Glutamatergic neuron (in vitro differentiated cells): ENCODE measurements around the gene IRF4. TPM values are rescaled to one million over a fixed set of nuclear protein-coding genes. Genes with fewer than 3 reads are reported as not detected.

Experiments used
- DNase-seq: peaks from one replicate; pipeline ENCODE4 v3.0.0; 2022
- H3K27ac Mint-ChIP-seq: one replicate; pipeline ENCODE4 v1.8.0; 2020; ENCODE audit warnings: mild to moderate bottlenecking, mixed read lengths, inconsistent platforms; ENCODE audit not compliant: unreplicated experiment
- H3K27me3 Mint-ChIP-seq: one replicate; pipeline ENCODE4 v1.8.0; 2020; ENCODE audit warnings: mild to moderate bottlenecking, moderate library complexity, mixed read lengths, inconsistent platforms; ENCODE audit not compliant: unreplicated experiment
- H3K36me3 Mint-ChIP-seq: one replicate; pipeline ENCODE4 v1.8.0; 2020; ENCODE audit warnings: mild to moderate bottlenecking, mixed read lengths, inconsistent platforms; ENCODE audit not compliant: unreplicated experiment
- H3K4me1 Mint-ChIP-seq: one replicate; pipeline ENCODE4 v1.8.0; 2020; ENCODE audit warnings: mild to moderate bottlenecking, low read depth, mixed read lengths, inconsistent platforms; ENCODE audit not compliant: unreplicated experiment
- H3K4me3 Mint-ChIP-seq: one replicate; pipeline ENCODE4 v1.8.0; 2020; ENCODE audit warnings: mild to moderate bottlenecking, mixed read lengths, inconsistent platforms; ENCODE audit not compliant: unreplicated experiment
- H3K9me3 Mint-ChIP-seq: one replicate; pipeline ENCODE4 v1.8.0; 2020; ENCODE audit warnings: mild to moderate bottlenecking, moderate library complexity, mixed read lengths, inconsistent platforms; ENCODE audit not compliant: unreplicated experiment
- total RNA-seq: library from RNA; stranded (reverse); fragmentation: NEBNext Ultra II Directional; extraction: Animal tissue kit (Norgen Biotek cat#: 25700); gene quantifications from one replicate; pipeline ENCODE4 v1.2.1, GENCODE V29; 2021; ENCODE audit not compliant: unreplicated experiment
- TF ChIP-seq, protein P1 (sequence below): fragments of 200-600 bp; sonication (generic); IDR thresholded peaks from one replicate; pipeline ENCODE4 v1.5.0; 2021; ENCODE audit not compliant: partially characterized antibody, unreplicated experiment

The IRF4 gene
- total RNA-seq, 1 donor from 2014 or later: 0.37 TPM

DNA sequence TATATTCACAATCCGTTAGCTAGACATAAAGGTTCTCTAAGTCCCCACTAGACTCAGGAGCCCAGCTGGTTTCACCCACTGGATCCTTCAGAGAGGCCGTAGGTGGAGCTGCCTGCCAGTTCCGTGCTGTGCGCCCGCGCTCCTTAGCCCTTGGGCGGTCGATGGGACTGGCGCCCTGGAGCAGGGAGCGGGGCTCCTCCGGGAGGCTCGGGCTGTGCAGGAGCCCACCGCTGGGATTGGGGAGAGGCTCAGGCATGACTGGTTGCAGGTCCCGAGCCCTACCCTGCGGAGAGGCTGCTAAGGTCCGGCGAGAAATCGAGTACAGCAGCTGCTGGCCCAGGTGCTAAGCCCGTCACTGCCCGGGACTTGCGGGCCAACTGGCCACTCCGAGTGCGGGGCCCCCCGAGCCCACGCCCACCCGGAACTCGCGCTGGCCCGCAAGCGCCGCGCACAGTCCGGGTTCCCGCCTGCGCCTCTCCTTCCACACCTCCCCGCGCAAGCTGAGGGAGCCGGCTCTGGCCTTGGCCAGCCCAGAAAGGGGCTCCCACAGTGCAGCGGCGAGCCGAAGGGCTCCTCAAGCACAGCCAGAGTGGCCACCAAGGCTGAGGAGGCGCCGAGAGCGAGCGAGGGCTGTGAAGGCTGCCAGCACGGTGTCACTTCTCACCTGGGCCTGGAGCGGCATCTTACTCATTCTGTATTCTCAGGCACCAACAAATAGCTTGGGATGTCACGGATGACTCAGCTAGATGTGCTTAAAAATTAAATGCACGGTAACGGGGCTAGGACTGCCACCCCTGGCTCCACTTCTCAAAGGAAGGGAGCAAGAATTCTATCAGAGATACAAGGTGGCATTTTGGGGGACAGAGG lies 44.1 kb downstream of the IRF4 start:
- Mint-ChIP-seq H3K27ac (no peak overlapping the region), H3K27me3 (peaks cover 2% of the 10 kb centered on the region), H3K4me3 (no peak overlapping the region), H3K4me1 (no peaks in the 10 kb centered on the region), H3K9me3 (no peaks in the 10 kb centered on the region), H3K36me3 (peaks cover 3% of the 10 kb centered on the region)
- no peak for DNase-seq
- TF ChIP-seq, protein P1, sequence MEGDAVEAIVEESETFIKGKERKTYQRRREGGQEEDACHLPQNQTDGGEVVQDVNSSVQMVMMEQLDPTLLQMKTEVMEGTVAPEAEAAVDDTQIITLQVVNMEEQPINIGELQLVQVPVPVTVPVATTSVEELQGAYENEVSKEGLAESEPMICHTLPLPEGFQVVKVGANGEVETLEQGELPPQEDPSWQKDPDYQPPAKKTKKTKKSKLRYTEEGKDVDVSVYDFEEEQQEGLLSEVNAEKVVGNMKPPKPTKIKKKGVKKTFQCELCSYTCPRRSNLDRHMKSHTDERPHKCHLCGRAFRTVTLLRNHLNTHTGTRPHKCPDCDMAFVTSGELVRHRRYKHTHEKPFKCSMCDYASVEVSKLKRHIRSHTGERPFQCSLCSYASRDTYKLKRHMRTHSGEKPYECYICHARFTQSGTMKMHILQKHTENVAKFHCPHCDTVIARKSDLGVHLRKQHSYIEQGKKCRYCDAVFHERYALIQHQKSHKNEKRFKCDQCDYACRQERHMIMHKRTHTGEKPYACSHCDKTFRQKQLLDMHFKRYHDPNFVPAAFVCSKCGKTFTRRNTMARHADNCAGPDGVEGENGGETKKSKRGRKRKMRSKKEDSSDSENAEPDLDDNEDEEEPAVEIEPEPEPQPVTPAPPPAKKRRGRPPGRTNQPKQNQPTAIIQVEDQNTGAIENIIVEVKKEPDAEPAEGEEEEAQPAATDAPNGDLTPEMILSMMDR: no peak

DNA sequence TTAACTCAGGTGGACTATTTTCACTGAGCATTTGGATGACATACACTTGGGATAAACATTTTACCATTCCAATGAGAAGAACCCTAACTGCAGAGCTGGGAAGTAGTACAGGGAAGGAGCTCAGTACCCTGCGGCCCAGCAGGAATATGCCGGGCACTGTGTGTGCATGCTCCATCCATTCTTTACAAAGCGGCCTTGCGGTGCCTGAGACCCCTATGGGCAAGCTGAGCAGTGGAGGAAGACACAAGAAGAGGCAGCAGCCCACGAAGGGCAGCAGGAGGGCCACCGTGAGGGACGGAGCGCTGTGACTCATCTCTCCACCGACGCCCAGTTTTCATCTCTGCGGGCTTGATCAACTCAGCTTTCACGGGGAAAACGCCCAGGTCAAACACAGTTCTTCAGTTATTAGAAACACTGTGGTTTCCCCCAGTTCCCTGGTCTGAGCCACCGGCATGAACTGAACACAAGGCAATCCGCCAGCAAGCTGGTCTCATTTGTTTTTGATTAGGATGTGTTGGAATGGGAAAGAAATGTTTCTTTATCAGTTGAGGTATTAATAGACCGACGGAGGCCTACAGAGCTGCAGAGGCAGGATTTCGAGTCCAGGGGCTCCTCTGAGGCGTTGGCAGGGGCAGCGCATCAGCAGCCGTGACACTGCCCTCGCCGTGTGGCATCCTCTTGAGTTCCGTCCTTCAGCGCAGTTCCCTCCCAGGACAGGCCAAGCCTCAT lies 44.9 kb downstream of the IRF4 start:
- TF ChIP-seq, protein P1: no peak
- H3K27ac Mint-ChIP-seq: no peak overlapping the region
- H3K36me3 Mint-ChIP-seq: peaks cover 3% of the 10 kb centered on the region
- DNase-seq: no peak
- H3K4me1 Mint-ChIP-seq: no peaks in the 10 kb centered on the region
- H3K9me3 Mint-ChIP-seq: no peaks in the 10 kb centered on the region
- H3K4me3 Mint-ChIP-seq: no peak overlapping the region
- H3K27me3 Mint-ChIP-seq: peaks cover 4% of the 10 kb centered on the region

DNA sequence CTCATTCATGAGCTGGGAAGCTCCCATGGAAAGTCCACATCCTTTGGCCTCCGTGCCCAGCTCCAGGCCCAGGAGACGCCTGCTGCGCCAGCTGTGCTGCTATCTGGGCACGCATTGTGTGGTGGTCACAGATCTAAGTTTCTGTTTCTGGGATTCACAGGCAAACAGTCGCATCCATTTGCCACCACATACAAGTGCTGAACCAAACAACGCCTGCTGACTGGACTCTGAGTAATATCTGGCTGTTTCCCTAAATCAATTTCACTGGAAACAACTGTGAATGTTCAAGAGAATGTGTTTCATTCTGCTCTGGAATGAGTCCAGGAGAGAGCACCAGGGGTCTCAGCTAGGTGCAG lies 45.5 kb downstream of the IRF4 start:
- Mint-ChIP-seq H3K9me3 (no peaks in the 10 kb centered on the region), H3K4me3 (no peak overlapping the region), H3K4me1 (no peaks in the 10 kb centered on the region), H3K27me3 (peaks cover 4% of the 10 kb centered on the region), H3K36me3 (peaks cover 2% of the 10 kb centered on the region), H3K27ac (no peak overlapping the region)
- TF ChIP-seq, protein P1: no peak
- DNase-seq: no peak

DNA sequence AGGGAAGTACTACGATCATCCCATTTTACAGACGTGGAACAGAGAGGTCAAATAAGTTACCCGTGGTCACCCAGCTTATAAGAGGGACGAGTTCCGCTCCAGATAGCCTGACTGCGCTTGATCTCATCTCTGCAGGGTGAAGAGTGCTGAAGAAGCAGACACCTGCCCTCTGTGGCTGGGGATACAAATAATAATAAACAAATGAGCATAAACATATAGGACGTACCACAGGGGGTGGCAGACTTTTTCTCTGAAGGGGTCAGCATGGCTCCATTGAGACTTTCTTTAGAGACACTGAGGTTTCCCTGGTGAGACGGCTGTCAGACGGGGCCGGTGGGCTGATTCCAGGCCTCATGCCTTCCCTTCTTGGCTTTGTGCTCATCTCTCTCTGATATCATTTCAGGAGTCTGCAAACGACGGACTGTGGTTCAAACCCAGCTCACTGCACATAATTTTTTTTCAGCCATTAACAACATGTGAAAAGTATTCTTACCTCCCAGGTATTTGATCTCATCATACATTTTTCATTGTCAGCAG lies 47.1 kb downstream of the IRF4 start:
- Mint-ChIP-seq H3K9me3 (no peaks in the 10 kb centered on the region), H3K36me3 (no peaks in the 10 kb centered on the region), H3K4me1 (no peaks in the 10 kb centered on the region), H3K27ac (no peak overlapping the region), H3K4me3 (no peak overlapping the region), H3K27me3 (peaks cover 5% of the 10 kb centered on the region)
- TF ChIP-seq, protein P1: no peak
- DNase-seq: no peak

DNA sequence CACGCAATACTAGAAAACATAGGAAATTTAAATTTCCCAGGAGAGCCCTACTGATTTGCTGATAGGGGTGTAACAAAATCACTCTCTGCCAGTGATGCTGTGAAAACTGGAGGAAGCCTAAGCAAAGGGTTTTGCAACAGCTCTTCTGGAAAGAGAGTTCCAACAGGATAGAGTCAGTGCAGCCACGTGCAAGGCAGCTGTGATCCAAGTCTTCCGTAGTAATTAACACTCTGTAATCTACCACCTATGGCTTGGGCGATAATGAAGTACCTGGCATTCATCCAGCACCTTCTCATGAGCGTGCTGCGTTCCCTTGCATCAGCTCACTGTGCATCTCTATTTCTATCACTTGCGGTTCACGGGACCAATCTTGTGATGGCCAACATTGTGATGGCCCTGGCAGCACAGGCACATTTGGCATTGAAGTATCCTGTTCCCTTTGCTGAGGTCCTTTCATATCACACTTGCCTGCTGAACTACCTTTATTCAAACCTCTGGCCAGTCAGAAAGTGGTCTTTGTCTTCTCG lies 48.2 kb downstream of the IRF4 start:
- H3K27me3 Mint-ChIP-seq: peaks cover 5% of the 10 kb centered on the region

More for the DNA sequence above, 48.2 kb downstream of the IRF4 start:
- Mint-ChIP-seq H3K4me1 (no peaks in the 10 kb centered on the region), H3K9me3 (no peaks in the 10 kb centered on the region), H3K27ac (no peak overlapping the region), H3K36me3 (no peaks in the 10 kb centered on the region), H3K4me3 (no peak overlapping the region)
- DNase-seq: no peak
- TF ChIP-seq, protein P1: no peak
